HepG2 (cell line): Measurements from ENCODE around the gene TMEM247. TPM values are rescaled to one million over a fixed set of nuclear protein-coding genes. Genes with fewer than 3 reads are reported as not detected.

Experiments
- ATAC-seq: fragments of 200-7000 bp; cut with Tn5 transposase; 3 replicates; pipeline ENCODE4 v1.9.1; 2020; ENCODE audit warnings: mild to moderate bottlenecking, moderate library complexity
- Bru-seq: library from RNA; stranded (reverse); fragments of 400-500 nt; gene quantifications from one replicate; lab custom pipeline; 2021; lab: Mats Ljungman, UMichigan
- BruChase-seq, 2 experiments: library from RNA; stranded (reverse); fragments of 400-500 nt; gene quantifications; one replicate each; lab custom pipeline; 2021; lab: Mats Ljungman, UMichigan
- BruUV-seq: library from RNA; stranded (reverse); fragments of 400-500 nt; replicated peaks from 2 replicates; lab custom pipeline; 2021; lab: Mats Ljungman, UMichigan
- CTCF ChIA-PET: fragments of 300-600 bp; formaldehyde crosslinking; extraction: SDS; loops from one replicate; lab custom pipeline; 2021; ENCODE audit warnings: low total read pairs, inconsistent platforms, low intra/inter-chr PET ratio; lab: Yijun Ruan, JAX
- POLR2A ChIA-PET: fragments of 350-600 bp; sonication (Branson Sonifier 250); formaldehyde crosslinking; loops from one replicate; lab custom pipeline; 2020; ENCODE audit warnings: antibody characterized with exemption, inconsistent platforms; lab: Yijun Ruan, JAX
- DNase-seq: peaks from one replicate; pipeline ENCODE4 v3.0.0-alpha.2; 2015; ENCODE audit warnings: low spot score
- FAIRE-seq: peaks from 3 replicates; lab custom pipeline; 2011; peaks lifted over from hg19 to GRCh38; lab: Jason Lieb, UNC
- H2AFZ ChIP-seq: one replicate; pipeline ENCODE4 v1.6.1; 2011; ENCODE audit warnings: low read length, inconsistent platforms
- H3K27ac ChIP-seq: fragments of 300-600 bp; 3 replicates; pipeline ENCODE4 v1.8.0; 2011; ENCODE audit warnings: mixed run types, mild to moderate bottlenecking, mixed read lengths, low read length, inconsistent platforms; ENCODE audit not compliant: insufficient read depth; ENCODE audit errors: extremely low read length
- H3K27me3 ChIP-seq, 2 experiments: fragments of 200-600 bp in 1 of 2; 2 replicates in 1 of 2; 3 replicates in 1 of 2; pipeline versions ENCODE4 v1.6.0 to v1.8.0; 2011; ENCODE audit warnings: low read length in 2 of 2, mild to moderate bottlenecking in 2 of 2, moderate library complexity in 2 of 2, inconsistent platforms in 1 of 2; ENCODE audit not compliant: insufficient read depth in 2 of 2, control insufficient read depth in 1 of 2
- H3K36me3 ChIP-seq, 2 experiments: fragments of 200-600 bp in 1 of 2; replicated peaks in 1 of 2; 2 replicates in 1 of 2; 3 replicates in 1 of 2; pipeline versions ENCODE4 v1.5.1 to v1.8.0; 2011; ENCODE audit warnings: low read length in 2 of 2, inconsistent platforms in 1 of 2; ENCODE audit not compliant: insufficient read depth in 2 of 2, control insufficient read depth in 1 of 2
- H3K4me1 ChIP-seq: 2 replicates; pipeline ENCODE4 v1.5.1; 2012; ENCODE audit warnings: low read length, inconsistent platforms; ENCODE audit not compliant: insufficient read depth
- H3K4me2 ChIP-seq: 2 replicates; pipeline ENCODE4 v1.6.0; 2011; ENCODE audit warnings: low read depth, low read length, inconsistent platforms
- H3K4me3 ChIP-seq, 3 experiments: fragments of 200-600 bp in 1 of 3; sonication (generic), shearing (Covaris generic) in 1 of 3; replicated peaks in 1 of 3; 2 replicates each; pipeline ENCODE4 v1.5.1; 2011 to 2016; ENCODE audit warnings: low read length in 3 of 3, inconsistent platforms in 2 of 3, low read depth in 2 of 3, mild to moderate bottlenecking in 2 of 3, control low read depth in 1 of 3, mixed read lengths in 1 of 3; ENCODE audit not compliant: insufficient read depth in 1 of 3
- H3K79me2 ChIP-seq: one replicate; pipeline ENCODE4 v1.6.1; 2011; ENCODE audit warnings: low read length, inconsistent platforms; ENCODE audit not compliant: insufficient read depth
- H3K9ac ChIP-seq: 2 replicates; pipeline ENCODE4 v1.6.0; 2011; ENCODE audit warnings: mild to moderate bottlenecking, low read depth, low read length, inconsistent platforms; ENCODE audit not compliant: insufficient read depth
- H3K9me3 ChIP-seq: 2 replicates; pipeline ENCODE4 v1.5.1; 2012; ENCODE audit warnings: mild to moderate bottlenecking, low read length
- H4K20me1 ChIP-seq: 2 replicates; pipeline ENCODE4 v1.6.0; 2011; ENCODE audit warnings: inconsistent platforms, mild to moderate bottlenecking, low read length, moderate library complexity; ENCODE audit not compliant: insufficient read depth
- ATF4 ChIP-seq, 2 experiments: fragments of 450-650 bp in 1 of 2; sonication (generic) in 1 of 2; formaldehyde crosslinking; IDR thresholded peaks; 2 replicates each; pipeline versions ENCODE4 v1.5.0 to v1.8.0; 2020 to 2022; ENCODE audit warnings: mild to moderate bottlenecking in 1 of 2, missing genetic modification reagents in 1 of 2
- FOXA1 ChIP-seq, 2 experiments: fragments of 450-650 bp in 1 of 2; sonication (generic) in 1 of 2; formaldehyde crosslinking in 1 of 2; IDR thresholded peaks; 2 replicates each; pipeline versions ENCODE4 v1.4.0 to v1.6.1; 2016 to 2020; ENCODE audit warnings: missing genetic modification reagents in 1 of 2
- MAF1 ChIP-seq: sonication (generic); formaldehyde crosslinking; IDR thresholded peaks from 2 replicates; pipeline ENCODE4 v1.5.0; 2020; ENCODE audit warnings: missing genetic modification reagents, borderline replicate concordance
- MATR3 ChIP-seq: sonication (generic); formaldehyde crosslinking; IDR thresholded peaks from 2 replicates; pipeline ENCODE4 v1.4.0; 2020; ENCODE audit warnings: missing genetic modification reagents
- MLXIP ChIP-seq: sonication (generic); formaldehyde crosslinking; IDR thresholded peaks from 2 replicates; pipeline ENCODE4 v1.9.0; 2021; ENCODE audit warnings: missing genetic modification reagents, borderline replicate concordance
- MXD4 ChIP-seq: IDR thresholded peaks from 2 replicates; pipeline ENCODE4 v1.6.1; 2016; ENCODE audit warnings: mild to moderate bottlenecking, missing biosample characterization, missing genetic modification reagents
- SOX13 ChIP-seq, 3 experiments: fragments of 450-650 bp in 1 of 3; sonication (generic) in 1 of 3; formaldehyde crosslinking in 1 of 3; IDR thresholded peaks in 2 of 3; conservative IDR thresholded peaks in 1 of 3; 2 replicates each; pipeline versions ENCODE4 v1.5.0 to v1.6.1; 2016 to 2020; ENCODE audit warnings: antibody characterized with exemption in 1 of 3, mild to moderate bottlenecking in 1 of 3, missing compliant biosample characterization in 1 of 3, missing genetic modification reagents in 1 of 3, moderate library complexity in 1 of 3
- SP4 ChIP-seq: sonication (generic); formaldehyde crosslinking; IDR thresholded peaks from 2 replicates; pipeline ENCODE4 v1.8.1; 2023; ENCODE audit warnings: mild to moderate bottlenecking, missing genetic modification reagents
- ZNF12 ChIP-seq: sonication (generic); formaldehyde crosslinking; IDR thresholded peaks from 2 replicates; pipeline ENCODE4 v1.5.0; 2020; ENCODE audit warnings: missing genetic modification reagents
- ZNF17 ChIP-seq: sonication (generic); formaldehyde crosslinking; IDR thresholded peaks from 2 replicates; pipeline ENCODE4 v1.5.0; 2020; ENCODE audit warnings: mild to moderate bottlenecking, missing genetic modification reagents
- ZNF563 ChIP-seq: sonication (generic); formaldehyde crosslinking; IDR thresholded peaks from 2 replicates; pipeline ENCODE4 v1.8.0; 2022; ENCODE audit warnings: mild to moderate bottlenecking, moderate library complexity, missing genetic modification reagents
- ZNF614 ChIP-seq: IDR thresholded peaks from 2 replicates; pipeline ENCODE4 v1.6.1; 2018; ENCODE audit warnings: missing biosample characterization, missing genetic modification reagents, inconsistent platforms, borderline replicate concordance
- ZNF770 ChIP-seq: sonication (generic); formaldehyde crosslinking; IDR thresholded peaks from 2 replicates; pipeline ENCODE4 v1.5.0; 2020; ENCODE audit warnings: mild to moderate bottlenecking, missing genetic modification reagents
- ZSCAN31 ChIP-seq: sonication (generic); formaldehyde crosslinking; IDR thresholded peaks from 2 replicates; pipeline ENCODE4 v1.5.0; 2020; ENCODE audit warnings: low read depth, mild to moderate bottlenecking, missing genetic modification reagents
- WGBS: methylation state at CpG from one replicate; pipeline ENCODE4 v1.1.6; 2017; ENCODE audit warnings: low lambda C conversion rate; 5-methylcytosine and 5-hydroxymethylcytosine counted together
- in situ Hi-C: cut with HindIII; loops from 2 replicates; pipeline ENCODE4 v1.10.0; 2017; ENCODE audit warnings: low pct_unique_long_range_greater_than_20kb; ENCODE audit not compliant: extremely low pct_ligation_motif_present
- intact Hi-C: fragments of 100-400 bp; cut with micrococcal nuclease; formaldehyde crosslinking; loops from one replicate; pipeline ENCODE4 v1.10.0; 2022; ENCODE audit not compliant: unreplicated experiment
- long read RNA-seq, 2 experiments: library from RNA in 1 of 2; library from polyadenylated mRNA in 1 of 2; stranded (forward) in 1 of 2; unstranded in 1 of 2; transcript quantifications; one replicate each; pipeline ENCODE4 v2.0.0, GENCODE V29; 2019 to 2022
- polyA minus RNA-seq, 3 experiments: library from RNA; depleted of rRNA, polyadenylated mRNA; stranded (reverse); fragments of >200 nt; gene quantifications; 2 replicates each; pipeline ENCODE4 v1.2.3, GENCODE V29; 2011; ENCODE audit warnings: low replicate concordance in 1 of 3
- polyA plus RNA-seq, 8 experiments: library from polyadenylated mRNA; depleted of rRNA in 3 of 8; stranded (reverse) in 7 of 8; unstranded in 1 of 8; fragments of >200 nt; fragmentation: Illumina TruSeq in 4 of 8; extraction: Trizol in 4 of 8; gene quantifications; 2 replicates each; pipeline versions ENCODE4 v1.2.1 to v1.2.3, GENCODE V29; 2011 to 2016; ENCODE audit warnings: low read depth in 4 of 8, missing spikeins in 1 of 8, mixed read lengths in 1 of 8; ENCODE audit not compliant: insufficient read depth in 1 of 8
- total RNA-seq, 5 experiments: library from RNA; depleted of rRNA; stranded (reverse); fragments of >200 nt; fragmentation: Illumina TruSeq; extraction: Trizol; gene quantifications; 2 replicates each; pipeline ENCODE4 v1.2.3, GENCODE V29; 2016; ENCODE audit warnings: low read depth in 1 of 5

Gene TMEM247
- not detected in 2 replicates for total RNA-seq (2016; rRNA removed; fragmentation: Illumina TruSeq; extraction: Trizol)
- total RNA-seq (2016; cell fraction: cytosol; rRNA removed; fragmentation: Illumina TruSeq; extraction: Trizol; ENCODE audit: low read depth): not detected in 2 replicates
- not detected in 2 replicates for total RNA-seq (2016; cell fraction: insoluble cytoplasmic fraction; rRNA removed; fragmentation: Illumina TruSeq; extraction: Trizol)
- not detected in 2 replicates for total RNA-seq (2016; cell fraction: membrane; rRNA removed; fragmentation: Illumina TruSeq; extraction: Trizol)
- total RNA-seq (2016; cell fraction: nucleus; rRNA removed; fragmentation: Illumina TruSeq; extraction: Trizol): not detected in 2 replicates
- polyA plus RNA-seq (2011; rRNA removed): not detected in 2 replicates
- polyA plus RNA-seq (2011; cell fraction: cytosol; rRNA removed): not detected in 2 replicates
- polyA plus RNA-seq (2011; cell fraction: nucleus; rRNA removed): not detected in 2 replicates
- not detected in 2 replicates for polyA plus RNA-seq (2012)
- polyA plus RNA-seq (2016; cell fraction: cytosol; fragmentation: Illumina TruSeq; extraction: Trizol; ENCODE audit: low read depth): not detected in 2 replicates
- polyA plus RNA-seq (2016; cell fraction: insoluble cytoplasmic fraction; fragmentation: Illumina TruSeq; extraction: Trizol; ENCODE audit: low read depth): not detected in 2 replicates
- polyA plus RNA-seq (2016; cell fraction: membrane; fragmentation: Illumina TruSeq; extraction: Trizol; ENCODE audit: low read depth): not detected in 2 replicates
- polyA plus RNA-seq (2016; cell fraction: nucleus; fragmentation: Illumina TruSeq; extraction: Trizol; ENCODE audit: insufficient read depth, low read depth): not detected in 2 replicates
- polyA minus RNA-seq (2011; rRNA and poly(A)+ RNA removed; ENCODE audit: low replicate concordance): not detected in 2 replicates
- polyA minus RNA-seq (2011; cell fraction: cytosol; rRNA and poly(A)+ RNA removed): not detected in 2 replicates
- polyA minus RNA-seq (2011; cell fraction: nucleus; rRNA and poly(A)+ RNA removed): not detected in 2 replicates
- not detected for Bru-seq, nascent RNA
- percentile 19 among the genes with signal in this experiment for BruChase-seq, experiment 1, labeled RNA remaining after a 6-hour chase
- BruChase-seq, experiment 2, labeled RNA remaining after a 2-hour chase: not detected
- long read RNA-seq, experiment 1: 0 reads
- long read RNA-seq, experiment 2: 0 reads

- ATAC-seq: no peak
- no peak for FAIRE-seq
- Histone ChIP-seq H3K79me2 (no peaks in the 10 kb centered on the region), H3K9me3 (no peaks in the 10 kb centered on the region), H3K27me3 (peaks cover 2 to 31% of the 10 kb centered on the region in 2 experiments; a peak in 4 of 5 replicates), H3K27ac (no peak within 1 kb of the TSS), H3K4me1 (peaks cover 19% of the 10 kb centered on the region), H3K9ac (no peak within 1 kb of the TSS), H3K4me2 (no peak within 1 kb of the TSS), H3K4me3 (no peak within 1 kb of the TSS), H2AFZ (no peak within 1 kb of the TSS), H3K36me3 (no peaks in the 10 kb centered on the region), H4K20me1 (no peaks in the 10 kb centered on the region)
- DNase-seq: no peak
- 33% methylated on average over 5 of the region's 5 CpGs for whole genome bisulfite sequencing
- ChIA-PET CTCF (no interaction called here), POLR2A (no interaction called here)
- in situ Hi-C loops (no loop called here), intact Hi-C loops (no loop called here)
- no TSS peak for BruUV-seq
- TF ChIP-seq MLXIP (CRISPR knock-in tag) (no peak), FOXA1 (IDR thresholded peaks at IDR 0.05) (no peak), FOXA1 (CRISPR knock-in tag; IDR thresholded peaks at IDR 0.05) (no peak), ZNF17 (CRISPR knock-in tag) (no peak), ZSCAN31 (CRISPR knock-in tag) (no peak), ATF4 (CRISPR knock-in tag; IDR thresholded peaks at IDR 0.05) (no peak), ZNF563 (no peak), ZNF614 (CRISPR knock-in tag) (no peak), MAF1 (no peak), ZNF12 (CRISPR knock-in tag) (no peak), SP4 (CRISPR knock-in tag) (no peak), MXD4 (no peak), SOX13 (IDR thresholded peaks at IDR 0.05) (no peak), SOX13 (CRISPR knock-in tag; conservative IDR thresholded peaks at IDR 0.05 in 1 of 2, IDR thresholded peaks at IDR 0.05 in 1 of 2) (no peak), MATR3 (CRISPR knock-in tag) (no peak), ZNF770 (CRISPR knock-in tag) (no peak)
Observed at GRCh38 chr2:46479265-46479664, at the start of gene TMEM247. Gene TMEM247, plus strand, starts transcription at chr2:46479565.
